GM19240 (cell line): ENCODE results near the gene QRFP.

Source experiments
- DNase-seq: peaks from one replicate; pipeline ENCODE4 v3.0.0; 2011; ENCODE audit warnings: low spot score; ENCODE audit not compliant: insufficient read length

Gene QRFP

GRCh38 chr9:130896233-130897014 lies at the start of gene QRFP:
QRFP (minus strand) TSS chr9:130896812; CDS start chr9:130893838, 2,974 bp downstream.
- DNase-seq = no peak

- DNase-seq = no peak
Observed at GRCh38 chr9:130945173-130945572, 48.6 kb upstream of the QRFP start.

GRCh38 chr9:130944510-130945058 lies 48.0 kb upstream of the QRFP start:
- DNase-seq = no peak

GRCh38 chr9:130943777-130944176 lies 47.2 kb upstream of the QRFP start:
- no peak for DNase-seq

- DNase-seq = no peak
Observed at GRCh38 chr9:130943221-130943620, 46.6 kb upstream of the QRFP start.

GRCh38 chr9:130942679-130943078 lies 46.1 kb upstream of the QRFP start:
- no peak for DNase-seq

- no peak for DNase-seq
Observed at GRCh38 chr9:130942084-130942483, 45.5 kb upstream of the QRFP start.

GRCh38 chr9:130940693-130941576 lies 44.3 kb upstream of the QRFP start:
- peak; percentile 92 for DNase-seq

GRCh38 chr9:130940027-130940549 lies 43.5 kb upstream of the QRFP start:
- no peak for DNase-seq

GRCh38 chr9:130939405-130940026 lies 42.9 kb upstream of the QRFP start:
- no peak for DNase-seq

GRCh38 chr9:130938652-130939404 lies 42.2 kb upstream of the QRFP start, which contains the start of gene FIBCD1:
FIBCD1 (minus strand) TSS chr9:130939247; CDS start chr9:130938607, 640 bp downstream.
- no peak for DNase-seq

GRCh38 chr9:130938184-130938651 lies 41.6 kb upstream of the QRFP start:
- DNase-seq = no peak

- DNase-seq = no peak
Observed at GRCh38 chr9:130937146-130938076, 40.8 kb upstream of the QRFP start.

- no peak for DNase-seq
Observed at GRCh38 chr9:130936285-130937117, 39.9 kb upstream of the QRFP start.

- no peak for DNase-seq
Observed at GRCh38 chr9:130935648-130936271, 39.1 kb upstream of the QRFP start.

GRCh38 chr9:130934702-130935647 lies 38.4 kb upstream of the QRFP start:
- DNase-seq = no peak

GRCh38 chr9:130934246-130934645 lies 37.6 kb upstream of the QRFP start:
- DNase-seq = no peak
